Activated T-cell treated with anti-CD3 and anti-CD28 coated beads for 1 hour (primary cell): Measurements from ENCODE around the gene PRKD3.
"Not testable (repeated sequence)": the region's sequence is repeated elsewhere in the genome, so short reads cannot be mapped to it uniquely, and the experiment has no call there.

ENCODE experiments used
- DNase-seq: peaks from one replicate; pipeline ENCODE4 v3.0.0-alpha.2; 2020; ENCODE audit warnings: low read depth

Gene PRKD3

GRCh38 chr2:37316181-37316580 lies 8.5 kb downstream of the PRKD3 start:
- DNase-seq, result no peak

- DNase-seq, result no peak
Observed at GRCh38 chr2:37315364-37315763, 9.3 kb downstream of the PRKD3 start.

- no peak for DNase-seq
Observed at GRCh38 chr2:37307500-37307899, 17.1 kb downstream of the PRKD3 start.

GRCh38 chr2:37306024-37306423 lies 18.6 kb downstream of the PRKD3 start:
- DNase-seq, result no peak

- no peak for DNase-seq
Observed at GRCh38 chr2:37302701-37303252, 21.9 kb downstream of the PRKD3 start.

- no peak for DNase-seq
Observed at GRCh38 chr2:37301408-37301807, 23.2 kb downstream of the PRKD3 start.

- DNase-seq, result no peak
Observed at GRCh38 chr2:37300578-37300977, 24.1 kb downstream of the PRKD3 start.

- no peak for DNase-seq
Observed at GRCh38 chr2:37300146-37300545, 24.5 kb downstream of the PRKD3 start.

GRCh38 chr2:37297632-37298031 lies 27.0 kb downstream of the PRKD3 start:
- no peak for DNase-seq

- DNase-seq, result no peak
Observed at GRCh38 chr2:37295469-37296073, 29.1 kb downstream of the PRKD3 start.

- not testable (repeated sequence) for DNase-seq
Observed at GRCh38 chr2:37294858-37295257, 29.8 kb downstream of the PRKD3 start.

- no peak for DNase-seq
Observed at GRCh38 chr2:37291680-37292079, 33.0 kb downstream of the PRKD3 start.

GRCh38 chr2:37287966-37288365 lies 36.7 kb downstream of the PRKD3 start:
- DNase-seq, result no peak

- no peak for DNase-seq
Observed at GRCh38 chr2:37284381-37284780, 40.3 kb downstream of the PRKD3 start.

GRCh38 chr2:37283207-37283606 lies 41.4 kb downstream of the PRKD3 start:
- DNase-seq, result no peak

- DNase-seq, result no peak
Observed at GRCh38 chr2:37282746-37283145, 41.9 kb downstream of the PRKD3 start.

- no peak for DNase-seq
Observed at GRCh38 chr2:37281916-37282315, 42.7 kb downstream of the PRKD3 start.

- DNase-seq, result no peak
Observed at GRCh38 chr2:37276291-37276690, 48.3 kb downstream of the PRKD3 start.
